SU-DHL-6 (cell line): ENCODE data around the gene CERKL.

Source experiments
- H2AFZ ChIP-seq: fragments of 200-600 bp; sonication (generic); 2 replicates; pipeline ENCODE4 v1.6.1; 2014; ENCODE audit warnings: low read depth, mild to moderate bottlenecking, moderate library complexity, mixed read lengths, antibody characterized with exemption, low read length; ENCODE audit not compliant: severe bottlenecking
- H3F3A ChIP-seq: fragments of 200-600 bp; shearing (Covaris generic); 2 replicates; pipeline ENCODE4 v1.6.0; 2016; ENCODE audit warnings: antibody characterized with exemption, mild to moderate bottlenecking; ENCODE audit not compliant: insufficient read depth
- H3K27ac ChIP-seq: fragments of 200-600 bp; sonication (generic); 2 replicates; pipeline ENCODE4 v1.5.1; 2016; ENCODE audit warnings: low read depth, mild to moderate bottlenecking, low read length, moderate library complexity, mixed read lengths
- H3K27me3 ChIP-seq: fragments of 200-600 bp; sonication (generic), shearing (Covaris generic); 2 replicates; pipeline ENCODE4 v1.6.0; 2014; ENCODE audit warnings: mild to moderate bottlenecking, low read length
- H3K36me3 ChIP-seq: fragments of 200-600 bp; sonication (generic); 2 replicates; pipeline ENCODE4 v1.6.1; 2014; ENCODE audit warnings: mild to moderate bottlenecking, low read length, mixed read lengths
- H3K4me2 ChIP-seq: fragments of 300-600, 200-600 bp; shearing (Covaris generic), sonication (generic); 2 replicates; pipeline ENCODE4 v1.6.0; 2014; ENCODE audit warnings: low read length, low read depth, mild to moderate bottlenecking; ENCODE audit not compliant: poor library complexity, severe bottlenecking
- H3K4me3 ChIP-seq: fragments of 200-600 bp; sonication (generic); 2 replicates; pipeline ENCODE4 v1.5.1; 2014; ENCODE audit warnings: antibody characterized with exemption, low read length, mild to moderate bottlenecking, mixed read lengths; ENCODE audit not compliant: insufficient read depth, poor library complexity, severe bottlenecking
- H3K79me2 ChIP-seq: fragments of 200-600 bp; sonication (generic); 2 replicates; pipeline ENCODE4 v1.6.1; 2014; ENCODE audit warnings: mild to moderate bottlenecking, low read length, moderate library complexity; ENCODE audit not compliant: insufficient read depth
- H3K9ac ChIP-seq: fragments of 200-600 bp; sonication (generic); 2 replicates; pipeline ENCODE4 v1.7.0; 2014; ENCODE audit warnings: mild to moderate bottlenecking, low read length
- H3K9me2 ChIP-seq: fragments of 200-600 bp; sonication (generic); replicated peaks from 2 replicates; pipeline ENCODE4 v1.6.1; 2014; ENCODE audit warnings: low read length; ENCODE audit not compliant: insufficient read depth
- H3K9me3 ChIP-seq: fragments of 200-600 bp; sonication (generic); 2 replicates; pipeline ENCODE4 v1.6.1; 2014; ENCODE audit warnings: low read length, mixed read lengths; ENCODE audit not compliant: insufficient read depth
- H4K20me1 ChIP-seq: fragments of 200-600 bp; sonication (generic); 2 replicates; pipeline ENCODE4 v1.6.1; 2014; ENCODE audit warnings: low read depth, mild to moderate bottlenecking, antibody characterized with exemption, low read length, moderate library complexity, mixed read lengths
- EZH2phosphoT487 ChIP-seq: fragments of 200-600 bp; sonication (generic), shearing (Covaris generic); conservative IDR thresholded peaks from 2 replicates; pipeline ENCODE4 v1.6.1; 2018; ENCODE audit warnings: mild to moderate bottlenecking, antibody characterized with exemption, low read length, moderate library complexity, mixed read lengths
- TF ChIP-seq, protein P1 (sequence below): fragments of 200-600 bp; sonication (generic); IDR thresholded peaks from one replicate; pipeline ENCODE4 v1.5.1; 2017; ENCODE audit warnings: antibody characterized with exemption, mild to moderate bottlenecking, low read length, moderate library complexity; ENCODE audit not compliant: insufficient read depth, poor library complexity, severe bottlenecking

CERKL gene

DNA sequence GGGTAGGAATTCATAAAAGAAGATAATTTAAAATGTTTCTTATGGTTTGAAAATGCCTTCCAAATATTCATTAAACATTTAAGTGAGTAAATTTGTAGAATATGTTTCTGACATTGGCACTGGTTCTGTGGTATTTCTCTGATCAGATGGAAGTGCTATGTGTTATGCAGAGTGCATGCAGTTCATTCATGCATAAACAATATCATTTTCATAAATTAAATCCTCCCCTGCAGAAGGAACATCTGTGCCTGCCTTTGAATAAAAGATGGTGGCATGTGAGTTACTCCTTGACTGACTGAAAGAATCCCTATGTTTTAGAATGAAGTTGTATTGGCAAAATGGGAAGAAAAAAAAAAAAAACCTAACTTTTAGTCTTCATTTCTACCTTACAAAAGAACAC lies 17.6 kb upstream of the CERKL start:
- Histone ChIP-seq H4K20me1 (no peaks in the 10 kb centered on the region), H3K27ac (no peak overlapping the region), H3K9ac (no peak overlapping the region), H3K36me3 (no peaks in the 10 kb centered on the region), H3F3A (no peaks in the 10 kb centered on the region), H3K27me3 (no peaks in the 10 kb centered on the region), H3K4me2 (no peak overlapping the region), H3K79me2 (no peaks in the 10 kb centered on the region), H2AFZ (no peak overlapping the region), H3K4me3 (no peak overlapping the region), H3K9me3 (no peaks in the 10 kb centered on the region), H3K9me2 (no peaks in the 10 kb centered on the region)
- TF ChIP-seq, protein P1, sequence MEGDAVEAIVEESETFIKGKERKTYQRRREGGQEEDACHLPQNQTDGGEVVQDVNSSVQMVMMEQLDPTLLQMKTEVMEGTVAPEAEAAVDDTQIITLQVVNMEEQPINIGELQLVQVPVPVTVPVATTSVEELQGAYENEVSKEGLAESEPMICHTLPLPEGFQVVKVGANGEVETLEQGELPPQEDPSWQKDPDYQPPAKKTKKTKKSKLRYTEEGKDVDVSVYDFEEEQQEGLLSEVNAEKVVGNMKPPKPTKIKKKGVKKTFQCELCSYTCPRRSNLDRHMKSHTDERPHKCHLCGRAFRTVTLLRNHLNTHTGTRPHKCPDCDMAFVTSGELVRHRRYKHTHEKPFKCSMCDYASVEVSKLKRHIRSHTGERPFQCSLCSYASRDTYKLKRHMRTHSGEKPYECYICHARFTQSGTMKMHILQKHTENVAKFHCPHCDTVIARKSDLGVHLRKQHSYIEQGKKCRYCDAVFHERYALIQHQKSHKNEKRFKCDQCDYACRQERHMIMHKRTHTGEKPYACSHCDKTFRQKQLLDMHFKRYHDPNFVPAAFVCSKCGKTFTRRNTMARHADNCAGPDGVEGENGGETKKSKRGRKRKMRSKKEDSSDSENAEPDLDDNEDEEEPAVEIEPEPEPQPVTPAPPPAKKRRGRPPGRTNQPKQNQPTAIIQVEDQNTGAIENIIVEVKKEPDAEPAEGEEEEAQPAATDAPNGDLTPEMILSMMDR, result no peak
- TF ChIP-seq EZH2phosphoT487, result no peak

DNA sequence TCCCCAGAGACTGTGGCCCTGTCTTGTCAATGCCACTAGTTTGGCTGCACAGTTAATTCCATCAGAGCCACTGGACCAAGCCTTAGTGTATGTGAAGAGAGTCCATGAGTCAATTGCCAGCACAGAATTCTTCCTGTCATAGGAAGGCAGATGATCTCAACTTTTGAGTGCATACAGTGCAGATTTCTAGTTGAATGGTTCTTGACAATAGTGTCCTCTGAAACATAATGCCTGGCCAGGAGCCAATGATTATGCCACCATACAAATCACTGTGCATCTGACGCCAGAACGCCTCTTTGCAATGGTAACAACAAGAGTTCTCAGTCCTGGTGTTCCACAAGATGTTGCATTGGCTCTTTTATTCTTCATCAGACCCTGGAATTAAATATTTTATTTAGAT lies 16.3 kb upstream of the CERKL start:
- H3K4me2 ChIP-seq, result peak overlapping the region; percentile 6
- no peak overlapping the region for H3K9ac ChIP-seq
- no peak overlapping the region for H2AFZ ChIP-seq
- no peak overlapping the region for H3K4me3 ChIP-seq
- H3K27me3 ChIP-seq, result no peaks in the 10 kb centered on the region
- H3F3A ChIP-seq, result no peaks in the 10 kb centered on the region
- no peak overlapping the region for H3K27ac ChIP-seq
- no peaks in the 10 kb centered on the region for H3K9me3 ChIP-seq
- TF ChIP-seq EZH2phosphoT487, result no peak
- TF ChIP-seq, protein P1, result no peak
- no peaks in the 10 kb centered on the region for H3K36me3 ChIP-seq
- no peaks in the 10 kb centered on the region for H4K20me1 ChIP-seq
- H3K79me2 ChIP-seq, result no peaks in the 10 kb centered on the region
- no peaks in the 10 kb centered on the region for H3K9me2 ChIP-seq

GRCh38 chr2:181672255-181673008 lies 15.5 kb upstream of the CERKL start:
- H3K4me3 ChIP-seq, result no peak overlapping the region
- peak overlapping the region; percentile 6 for H3K4me2 ChIP-seq
- no peaks in the 10 kb centered on the region for H3K79me2 ChIP-seq
- no peak overlapping the region for H3K27ac ChIP-seq
- no peaks in the 10 kb centered on the region for H3K36me3 ChIP-seq
- TF ChIP-seq EZH2phosphoT487, result no peak
- TF ChIP-seq, protein P1, result no peak
- H3K27me3 ChIP-seq, result no peaks in the 10 kb centered on the region
- no peaks in the 10 kb centered on the region for H3K9me3 ChIP-seq
- no peak overlapping the region for H2AFZ ChIP-seq
- H3K9ac ChIP-seq, result no peak overlapping the region
- H3K9me2 ChIP-seq, result no peaks in the 10 kb centered on the region
- no peaks in the 10 kb centered on the region for H4K20me1 ChIP-seq
- H3F3A ChIP-seq, result no peaks in the 10 kb centered on the region
